ENCODE results near the gene GNAZ. TPM values are rescaled to one million over a fixed set of nuclear protein-coding genes. Genes with fewer than 3 reads are reported as not detected.

The GNAZ gene
- total and polyA plus RNA-seq, 2 donors (not counting 1 experiment from before 2014, with no cell fraction given) = 2.8 to 9.1 TPM

DNA sequence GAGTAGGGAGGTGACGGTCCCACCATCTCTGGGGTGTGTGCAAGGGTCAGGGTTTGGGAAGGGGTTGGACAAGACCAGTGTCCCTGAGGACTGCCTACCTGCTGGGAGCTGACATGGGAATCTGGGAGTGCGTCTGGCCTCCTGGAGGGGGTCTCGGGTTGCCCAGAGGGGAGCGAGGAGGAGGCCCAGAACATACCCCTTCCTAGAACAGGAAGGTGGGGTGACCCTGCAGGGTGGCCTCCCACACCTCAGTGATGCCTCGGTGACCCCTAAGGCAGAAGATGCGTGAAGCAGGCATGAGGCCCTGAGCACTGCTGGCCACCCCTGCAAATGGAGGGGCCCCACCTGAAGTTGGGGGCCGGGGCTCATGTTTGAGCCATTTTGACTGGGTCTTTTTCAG, 45.0 kb downstream of the GNAZ start:
- no peak overlapping the region for H3K9ac ChIP-seq (ENCODE audit: low read length)
- Mint-ChIP-seq H3K4me1 (peaks cover 14% of the 10 kb centered on the region), H3K27me3 (no peaks in the 10 kb centered on the region), H3K27ac (no peak overlapping the region), H3K9me3 (ENCODE audit: insufficient read depth) (no peaks in the 10 kb centered on the region), H3K4me3 (no peak overlapping the region)
- H3K36me3 ChIP-seq (replicated peaks in 1 of 2; ENCODE audit: control extremely low read depth in 1 of 2, control insufficient read depth in 1 of 2, extremely low read depth in 1 of 2, insufficient read depth in 2 of 2, low read length in 1 of 2) = no peaks in the 10 kb centered on the region
- no peaks in the 10 kb centered on the region for H3K27me3 ChIP-seq (replicated peaks in 1 of 4; ENCODE audit: control extremely low read depth in 1 of 4, control insufficient read depth in 3 of 4, insufficient read depth in 4 of 4, low read length in 3 of 4)
- no peak overlapping the region for H3K4me2 ChIP-seq (replicated peaks; ENCODE audit: low read depth, low read length, poor library complexity, severe bottlenecking)
- no peak for ATAC-seq (ENCODE audit: low read depth)
- no peaks in the 10 kb centered on the region for H4K20me1 ChIP-seq (ENCODE audit: control insufficient read depth, insufficient read depth, low read length, poor library complexity, severe bottlenecking)
- peaks cover 5 to 12% of the 10 kb centered on the region in 2 donors for H3K4me1 ChIP-seq (ENCODE audit: control insufficient read depth in 2 of 2, insufficient read depth in 2 of 2, low read length in 2 of 2)
- no peak for TF ChIP-seq EZH2 (IDR thresholded peaks at IDR 0.05; ENCODE audit: borderline replicate concordance, insufficient read depth, low read depth, low read length, poor library complexity, severe bottlenecking)
- TF ChIP-seq, protein P1, sequence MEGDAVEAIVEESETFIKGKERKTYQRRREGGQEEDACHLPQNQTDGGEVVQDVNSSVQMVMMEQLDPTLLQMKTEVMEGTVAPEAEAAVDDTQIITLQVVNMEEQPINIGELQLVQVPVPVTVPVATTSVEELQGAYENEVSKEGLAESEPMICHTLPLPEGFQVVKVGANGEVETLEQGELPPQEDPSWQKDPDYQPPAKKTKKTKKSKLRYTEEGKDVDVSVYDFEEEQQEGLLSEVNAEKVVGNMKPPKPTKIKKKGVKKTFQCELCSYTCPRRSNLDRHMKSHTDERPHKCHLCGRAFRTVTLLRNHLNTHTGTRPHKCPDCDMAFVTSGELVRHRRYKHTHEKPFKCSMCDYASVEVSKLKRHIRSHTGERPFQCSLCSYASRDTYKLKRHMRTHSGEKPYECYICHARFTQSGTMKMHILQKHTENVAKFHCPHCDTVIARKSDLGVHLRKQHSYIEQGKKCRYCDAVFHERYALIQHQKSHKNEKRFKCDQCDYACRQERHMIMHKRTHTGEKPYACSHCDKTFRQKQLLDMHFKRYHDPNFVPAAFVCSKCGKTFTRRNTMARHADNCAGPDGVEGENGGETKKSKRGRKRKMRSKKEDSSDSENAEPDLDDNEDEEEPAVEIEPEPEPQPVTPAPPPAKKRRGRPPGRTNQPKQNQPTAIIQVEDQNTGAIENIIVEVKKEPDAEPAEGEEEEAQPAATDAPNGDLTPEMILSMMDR (IDR thresholded peaks at IDR 0.05) = no peak
- ChIA-PET CTCF (no interaction called here), POLR2A (no interaction called here)
- no peak overlapping the region for H3K27ac ChIP-seq (ENCODE audit: low read length in 2 of 2)
- H2AFZ ChIP-seq (ENCODE audit: insufficient read depth, low read depth, low read length, poor library complexity, severe bottlenecking) = no peak overlapping the region
- no peaks in the 10 kb centered on the region for H3K79me2 ChIP-seq (ENCODE audit: control insufficient read depth, insufficient read depth, low read length)
- WGBS (ENCODE audit: insufficient coverage) = 93% methylated on average over 5 of the region's 7 CpGs
- DNase-seq = no peak
- intact Hi-C loops (cut with micrococcal nuclease) = no loop called here
- no peaks in the 10 kb centered on the region for H3K9me3 ChIP-seq (ENCODE audit: control extremely low read depth in 1 of 3, control insufficient read depth in 2 of 3, insufficient read depth in 1 of 3, low read length in 2 of 3)
- no peak overlapping the region for H3K4me3 ChIP-seq (ENCODE audit: control extremely low read depth in 1 of 5, extremely low read depth in 1 of 5, insufficient read depth in 1 of 5, low read depth in 2 of 5, low read length in 4 of 5)

DNA sequence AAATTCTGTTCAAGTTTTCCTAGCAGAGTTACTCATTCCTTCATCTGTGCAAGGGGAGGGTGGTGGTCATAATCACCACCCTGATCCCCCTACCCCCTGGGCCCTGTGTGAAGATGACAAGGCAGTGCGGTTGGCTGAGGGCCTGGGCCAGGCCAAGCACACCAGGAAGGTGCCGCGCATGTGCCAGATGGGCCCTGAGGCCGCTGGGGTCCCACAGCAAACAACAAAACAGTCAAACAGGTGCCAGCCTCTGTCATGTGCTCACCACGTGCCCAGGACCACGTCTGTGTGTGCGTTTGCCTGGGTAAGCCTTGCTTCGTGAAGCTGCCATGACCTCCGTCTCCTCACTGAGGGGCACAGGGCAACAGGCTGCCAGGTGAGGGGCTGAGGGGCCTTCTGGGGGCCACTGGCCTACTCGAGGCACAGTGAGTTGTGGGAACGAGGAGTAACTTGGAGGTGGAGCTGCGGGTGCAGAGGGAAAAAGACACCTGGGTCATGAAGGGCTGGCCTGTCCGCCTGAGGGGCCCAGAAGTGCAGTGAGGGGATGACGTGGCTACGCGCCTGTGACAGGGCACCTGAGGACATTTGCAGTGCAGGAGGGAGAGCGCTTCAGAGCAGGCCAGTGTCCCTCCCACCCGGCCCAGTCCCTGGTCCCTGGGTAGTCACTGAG, 45.6 kb downstream of the GNAZ start:
- H3K9ac ChIP-seq (ENCODE audit: low read length) = no peak overlapping the region
- WGBS (ENCODE audit: insufficient coverage) = 75% methylated on average over 18 of the region's 18 CpGs
- Mint-ChIP-seq H3K9me3 (ENCODE audit: insufficient read depth) (no peaks in the 10 kb centered on the region), H3K4me1 (peaks cover 17% of the 10 kb centered on the region), H3K27ac (no peak overlapping the region), H3K27me3 (no peaks in the 10 kb centered on the region), H3K4me3 (no peak overlapping the region)
- no peak overlapping the region for H2AFZ ChIP-seq (ENCODE audit: insufficient read depth, low read depth, low read length, poor library complexity, severe bottlenecking)
- no peak overlapping the region for H3K27ac ChIP-seq (ENCODE audit: low read length in 2 of 2)
- H3K79me2 ChIP-seq (ENCODE audit: control insufficient read depth, insufficient read depth, low read length) = no peaks in the 10 kb centered on the region
- H3K4me3 ChIP-seq (ENCODE audit: control extremely low read depth in 1 of 5, extremely low read depth in 1 of 5, insufficient read depth in 1 of 5, low read depth in 2 of 5, low read length in 4 of 5) = no peak overlapping the region
- ChIA-PET CTCF (no interaction called here), POLR2A (no interaction called here)
- H4K20me1 ChIP-seq (ENCODE audit: control insufficient read depth, insufficient read depth, low read length, poor library complexity, severe bottlenecking) = no peaks in the 10 kb centered on the region
- peaks cover 5 to 12% of the 10 kb centered on the region in 2 donors for H3K4me1 ChIP-seq (ENCODE audit: control insufficient read depth in 2 of 2, insufficient read depth in 2 of 2, low read length in 2 of 2)
- no peak for ATAC-seq (ENCODE audit: low read depth)
- no peak overlapping the region for H3K4me2 ChIP-seq (replicated peaks; ENCODE audit: low read depth, low read length, poor library complexity, severe bottlenecking)
- TF ChIP-seq, protein P1 (IDR thresholded peaks at IDR 0.05) = no peak
- TF ChIP-seq EZH2 (IDR thresholded peaks at IDR 0.05; ENCODE audit: borderline replicate concordance, insufficient read depth, low read depth, low read length, poor library complexity, severe bottlenecking) = no peak
- H3K9me3 ChIP-seq (ENCODE audit: control extremely low read depth in 1 of 3, control insufficient read depth in 2 of 3, insufficient read depth in 1 of 3, low read length in 2 of 3) = no peaks in the 10 kb centered on the region
- no peak for DNase-seq
- no peaks in the 10 kb centered on the region for H3K27me3 ChIP-seq (replicated peaks in 1 of 4; ENCODE audit: control extremely low read depth in 1 of 4, control insufficient read depth in 3 of 4, insufficient read depth in 4 of 4, low read length in 3 of 4)
- H3K36me3 ChIP-seq (replicated peaks in 1 of 2; ENCODE audit: control extremely low read depth in 1 of 2, control insufficient read depth in 1 of 2, extremely low read depth in 1 of 2, insufficient read depth in 2 of 2, low read length in 1 of 2) = no peaks in the 10 kb centered on the region
- intact Hi-C loops (cut with micrococcal nuclease) = no loop called here

Data from B cell (primary cell).